Activated CD4-positive, alpha-beta T cell treated with anti-CD3 and anti-CD28 coated beads for 36 hours (primary cell): ENCODE results near the gene TTLL8. TPM values are rescaled to one million over a fixed set of nuclear protein-coding genes. Genes with fewer than 3 reads are reported as not detected.

Experiments used
- ATAC-seq: fragments of 200-7000 bp; cut with Tn5 transposase; one replicate; pipeline ENCODE4 v1.10.0; 2021; ENCODE audit warnings: mild to moderate bottlenecking, moderate library complexity
- CTCF ChIA-PET: fragments of 350-600 bp; sonication (Branson Sonifier 250); formaldehyde crosslinking; loops from one replicate; lab custom pipeline; 2021; ENCODE audit warnings: antibody characterized with exemption; lab: Charles Lee
- POLR2A ChIA-PET: fragments of 350-600 bp; sonication (Branson Sonifier 250); formaldehyde crosslinking; loops from one replicate; lab custom pipeline; 2021; ENCODE audit warnings: antibody characterized with exemption, inconsistent platforms; lab: Charles Lee
- DNase-seq: peaks from one replicate; pipeline ENCODE4 v3.0.0-alpha.2; 2020
- H3K27ac Mint-ChIP-seq: one replicate; pipeline ENCODE4 v1.8.0; 2021; ENCODE audit warnings: mixed read lengths
- H3K27me3 Mint-ChIP-seq: one replicate; pipeline ENCODE4 v1.8.0; 2021; ENCODE audit warnings: mixed read lengths
- H3K36me3 Mint-ChIP-seq: one replicate; pipeline ENCODE4 v1.8.0; 2021; ENCODE audit warnings: low read depth, mixed read lengths
- H3K4me1 Mint-ChIP-seq: one replicate; pipeline ENCODE4 v1.8.0; 2021; ENCODE audit warnings: mixed read lengths
- H3K4me3 Mint-ChIP-seq: one replicate; pipeline ENCODE4 v1.8.0; 2021; ENCODE audit warnings: mild to moderate bottlenecking, moderate library complexity, mixed read lengths
- H3K9me3 Mint-ChIP-seq: one replicate; pipeline ENCODE4 v1.8.0; 2021; ENCODE audit warnings: low read depth, mixed read lengths
- intact Hi-C, 2 experiments: fragments of 100-400 bp; cut with DNase I in 1 of 2; cut with micrococcal nuclease in 1 of 2; formaldehyde crosslinking; loops; one replicate each; pipeline versions ENCODE4 v1.14.2 to v1.15.1; 2022 to 2024; cut with DNase I, micrococcal nuclease
- total RNA-seq, 2 experiments: library from RNA; stranded (reverse); gene quantifications; one replicate each; pipeline ENCODE4 v1.2.3, GENCODE V29; 2021

The TTLL8 gene
- total RNA-seq, 2 experiments from 2014 or later: not detected

DNA sequence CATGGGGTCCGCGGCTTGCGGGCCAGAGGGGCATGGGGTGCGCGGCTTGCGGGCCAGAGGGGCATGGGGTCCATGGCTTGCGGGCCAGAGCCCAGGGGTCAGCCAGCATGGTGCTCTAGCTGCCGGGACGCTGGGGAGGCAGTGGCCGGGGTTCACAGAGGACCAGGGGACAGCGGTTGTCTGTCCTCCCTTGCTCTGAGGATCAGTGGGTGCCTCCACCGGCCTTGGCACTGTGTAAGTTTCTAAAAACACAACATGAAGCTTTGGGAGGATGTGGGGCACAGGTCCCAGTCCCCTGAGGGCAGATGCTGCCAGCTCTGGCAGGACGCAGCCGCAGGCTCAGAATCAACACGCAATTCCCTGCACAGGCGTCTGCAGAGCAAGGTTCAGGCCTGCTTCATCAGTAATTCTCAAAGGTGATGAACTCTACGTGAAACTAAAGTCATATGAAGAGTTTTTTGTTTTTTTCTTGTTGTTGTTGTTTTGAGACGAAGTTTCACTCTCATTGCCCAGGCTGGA lies 24.2 kb upstream of the TTLL8 start:
- POLR2A ChIA-PET: no interaction called here
- Mint-ChIP-seq H3K36me3 (peaks cover 3% of the 10 kb centered on the region), H3K4me1 (peaks cover 12% of the 10 kb centered on the region), H3K4me3 (no peak overlapping the region), H3K27me3 (peaks cover 23% of the 10 kb centered on the region), H3K27ac (no peak overlapping the region), H3K9me3 (peaks cover 8% of the 10 kb centered on the region)
- intact Hi-C loops: no loop called here
- CTCF ChIA-PET: no interaction called here
- DNase-seq (no peak), ATAC-seq (no peak)

DNA sequence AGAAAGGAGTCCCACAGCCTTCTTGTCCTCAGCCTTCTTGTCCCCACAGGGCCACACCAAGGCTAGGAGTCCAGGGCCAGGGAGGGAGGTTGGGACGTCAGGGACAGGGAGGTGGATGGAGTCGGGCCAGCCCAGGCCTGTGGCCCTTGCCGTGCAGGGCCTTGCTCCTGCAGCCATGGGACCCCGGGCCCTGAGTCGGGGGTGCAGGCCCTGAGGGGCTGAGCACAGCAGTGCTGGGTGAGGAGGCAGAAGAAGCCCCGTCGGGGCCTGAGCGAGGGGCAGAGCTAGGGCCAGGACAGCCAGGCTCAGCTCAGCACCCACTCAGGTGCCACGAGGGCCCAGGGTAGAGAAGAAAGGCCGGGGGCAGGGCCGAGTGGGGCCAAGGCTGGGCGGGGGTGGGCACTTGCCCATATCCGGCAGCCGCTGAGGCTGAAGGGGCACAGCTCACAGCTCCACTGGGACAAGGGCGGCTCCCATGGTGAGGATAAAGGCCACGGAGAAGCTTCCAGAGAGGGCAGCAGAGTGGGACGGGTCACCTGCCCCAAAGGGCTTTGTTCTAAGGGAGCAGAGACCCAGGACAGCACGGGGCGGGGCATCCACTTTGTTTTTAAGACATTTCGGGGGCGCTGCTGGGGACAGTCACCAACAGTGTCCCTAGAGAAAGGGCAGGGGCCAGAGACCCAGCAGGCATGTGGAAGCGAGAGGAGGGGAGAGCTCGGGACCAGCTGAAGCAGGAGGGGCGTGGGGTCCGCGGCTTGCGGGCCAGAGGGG lies 23.5 kb upstream of the TTLL8 start:
- Mint-ChIP-seq H3K36me3 (no peaks in the 10 kb centered on the region), H3K4me1 (peaks cover 12% of the 10 kb centered on the region), H3K9me3 (peaks cover 1% of the 10 kb centered on the region), H3K4me3 (no peak overlapping the region), H3K27ac (no peak overlapping the region), H3K27me3 (peaks cover 17% of the 10 kb centered on the region)
- CTCF ChIA-PET: no interaction called here
- ATAC-seq (no peak), DNase-seq (no peak)
- POLR2A ChIA-PET: no interaction called here
- intact Hi-C loops: no loop called here

DNA sequence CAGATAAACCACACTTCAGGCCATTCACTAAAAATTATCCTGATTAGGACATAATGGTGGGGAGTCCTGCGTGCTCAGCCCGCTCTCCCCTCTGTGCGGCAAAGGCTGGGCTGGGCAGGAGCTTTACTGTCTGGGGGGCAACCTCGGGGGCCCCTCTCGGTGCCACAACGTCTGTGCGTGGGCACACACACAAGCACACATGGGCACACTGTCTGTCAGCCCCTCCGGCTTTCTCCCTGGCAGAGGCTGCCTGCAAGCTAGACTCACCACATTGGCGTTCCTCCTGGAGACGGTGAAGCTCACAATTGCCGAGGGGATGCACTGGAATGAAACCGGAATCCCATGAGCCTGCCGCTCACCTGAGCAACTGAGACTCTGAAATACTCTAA lies 22.0 kb upstream of the TTLL8 start:
- CTCF ChIA-PET: interaction anchor here (1.1 to 1.4 kb wide), 2 partner anchors 10 to 11 kb away, joined by 3 to 4 read pairs; partner anchors contain the start of gene MOV10L1

DNA sequence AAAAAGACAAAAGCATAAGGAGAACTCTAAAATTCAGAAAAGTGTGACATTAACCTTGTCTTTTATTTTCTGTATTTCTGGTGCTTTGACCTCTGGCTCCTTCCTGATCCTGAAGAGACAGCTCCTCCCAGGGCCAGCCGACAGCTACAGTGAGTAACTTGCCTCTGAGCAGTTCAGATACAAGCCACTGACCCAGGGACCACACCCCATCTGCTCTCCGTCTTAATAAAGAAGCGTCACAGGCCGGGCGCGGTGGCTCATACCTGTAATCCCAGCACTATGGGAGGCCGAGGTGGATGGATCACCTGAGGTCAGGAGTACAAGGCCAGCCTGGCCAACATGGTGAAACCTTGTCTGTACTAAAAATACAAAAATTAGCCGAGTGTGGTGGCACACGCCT lies 20.7 kb upstream of the TTLL8 start:
- ChIA-PET POLR2A (no interaction called here), CTCF (no interaction called here)
- intact Hi-C loops: no loop called here
- Mint-ChIP-seq H3K36me3 (no peaks in the 10 kb centered on the region), H3K4me3 (no peak overlapping the region), H3K4me1 (no peaks in the 10 kb centered on the region), H3K27me3 (peaks cover 5% of the 10 kb centered on the region), H3K9me3 (no peaks in the 10 kb centered on the region), H3K27ac (no peak overlapping the region)
- ATAC-seq (no peak), DNase-seq (no peak)

More for the DNA sequence above, 22.0 kb upstream of the TTLL8 start:
- Mint-ChIP-seq H3K36me3 (no peaks in the 10 kb centered on the region), H3K27me3 (peaks cover 11% of the 10 kb centered on the region), H3K4me3 (no peak overlapping the region), H3K27ac (no peak overlapping the region), H3K4me1 (peaks cover 5% of the 10 kb centered on the region), H3K9me3 (no peaks in the 10 kb centered on the region)
- DNase-seq (no peak), ATAC-seq (no peak)
- intact Hi-C loops: no loop called here
- POLR2A ChIA-PET: no interaction called here

DNA sequence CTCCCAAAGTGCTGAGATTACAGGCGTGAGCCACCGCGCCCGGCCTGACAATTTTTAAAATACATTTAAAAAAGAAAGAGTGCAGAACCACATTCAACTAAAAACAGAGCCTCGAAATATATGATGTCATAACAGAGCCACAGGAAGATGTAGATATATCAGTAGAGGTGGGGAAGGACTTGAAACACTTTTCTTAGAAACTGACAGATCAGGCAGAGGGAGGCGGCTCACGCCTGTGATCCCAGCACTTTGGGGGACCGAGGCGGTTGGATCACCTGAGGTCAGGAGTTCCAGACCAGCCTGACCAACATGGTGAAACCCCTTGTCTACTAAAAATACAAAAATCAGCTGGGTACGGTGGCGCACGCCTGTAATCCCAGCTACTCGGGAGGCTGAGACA lies 20.1 kb upstream of the TTLL8 start:
- H3K9me3 Mint-ChIP-seq: no peaks in the 10 kb centered on the region
- H3K4me3 Mint-ChIP-seq: no peak overlapping the region
- ChIA-PET POLR2A (no interaction called here), CTCF (no interaction called here)
- intact Hi-C loops: no loop called here
- DNase-seq: no peak
- no peaks in the 10 kb centered on the region for H3K36me3 Mint-ChIP-seq
- no peaks in the 10 kb centered on the region for H3K4me1 Mint-ChIP-seq
- H3K27ac Mint-ChIP-seq: no peak overlapping the region
- peaks cover 5% of the 10 kb centered on the region for H3K27me3 Mint-ChIP-seq
- ATAC-seq: no peak

DNA sequence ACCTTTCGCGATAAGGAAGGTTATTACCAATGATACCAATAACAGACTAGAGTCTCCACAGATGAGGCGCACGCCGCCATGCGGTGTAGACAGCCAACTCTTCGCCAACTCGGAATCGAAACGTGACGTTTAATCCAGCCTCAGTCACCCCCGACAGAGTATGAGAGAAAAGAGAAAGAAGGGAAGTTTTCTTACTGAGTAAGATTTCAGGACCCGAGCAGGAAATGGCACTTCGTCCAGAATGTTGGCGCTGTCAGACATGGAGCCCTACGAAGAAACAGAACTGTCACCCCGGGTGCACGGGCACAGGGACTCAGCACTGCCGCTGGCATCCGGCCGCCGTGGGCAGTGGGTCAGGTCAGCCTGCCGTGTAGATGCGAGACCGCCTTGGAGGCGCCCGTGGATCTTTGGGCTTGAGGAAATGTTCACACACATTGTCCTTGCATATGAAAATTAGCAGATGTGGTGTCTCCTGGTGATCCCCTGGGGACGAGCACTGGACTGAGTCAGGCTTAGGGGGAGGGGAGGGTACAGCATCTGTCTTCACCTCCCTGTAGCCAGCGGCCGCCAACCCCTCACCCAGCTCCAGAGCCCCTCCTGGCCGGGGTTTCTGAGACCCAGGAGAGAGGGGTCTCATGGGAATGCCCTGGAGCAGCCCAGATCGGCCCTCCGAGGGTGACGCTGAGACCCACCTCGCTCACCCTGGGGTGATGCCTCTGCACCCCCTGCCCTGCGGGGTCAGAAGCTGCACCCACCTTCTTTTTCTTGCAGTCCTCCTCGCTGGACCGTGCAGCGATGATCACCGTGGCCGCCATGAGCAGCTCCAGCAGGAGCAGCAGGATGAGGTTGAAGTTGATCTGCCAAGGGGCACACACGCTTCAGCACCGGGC lies 18.8 kb upstream of the TTLL8 start:
- no peaks in the 10 kb centered on the region for H3K27me3 Mint-ChIP-seq
- H3K4me3 Mint-ChIP-seq: no peak overlapping the region
- H3K27ac Mint-ChIP-seq: no peak overlapping the region
- POLR2A ChIA-PET: no interaction called here
- no peaks in the 10 kb centered on the region for H3K4me1 Mint-ChIP-seq
- no peaks in the 10 kb centered on the region for H3K36me3 Mint-ChIP-seq
- no peaks in the 10 kb centered on the region for H3K9me3 Mint-ChIP-seq
- intact Hi-C loops: no loop called here
- CTCF ChIA-PET: interaction anchor here (0.6 kb wide), 2 partner anchors 65 to 539 kb away, joined by 3 to 4 read pairs; no protein-coding TSS in a partner anchor
- DNase-seq (no peak), ATAC-seq (no peak)

DNA sequence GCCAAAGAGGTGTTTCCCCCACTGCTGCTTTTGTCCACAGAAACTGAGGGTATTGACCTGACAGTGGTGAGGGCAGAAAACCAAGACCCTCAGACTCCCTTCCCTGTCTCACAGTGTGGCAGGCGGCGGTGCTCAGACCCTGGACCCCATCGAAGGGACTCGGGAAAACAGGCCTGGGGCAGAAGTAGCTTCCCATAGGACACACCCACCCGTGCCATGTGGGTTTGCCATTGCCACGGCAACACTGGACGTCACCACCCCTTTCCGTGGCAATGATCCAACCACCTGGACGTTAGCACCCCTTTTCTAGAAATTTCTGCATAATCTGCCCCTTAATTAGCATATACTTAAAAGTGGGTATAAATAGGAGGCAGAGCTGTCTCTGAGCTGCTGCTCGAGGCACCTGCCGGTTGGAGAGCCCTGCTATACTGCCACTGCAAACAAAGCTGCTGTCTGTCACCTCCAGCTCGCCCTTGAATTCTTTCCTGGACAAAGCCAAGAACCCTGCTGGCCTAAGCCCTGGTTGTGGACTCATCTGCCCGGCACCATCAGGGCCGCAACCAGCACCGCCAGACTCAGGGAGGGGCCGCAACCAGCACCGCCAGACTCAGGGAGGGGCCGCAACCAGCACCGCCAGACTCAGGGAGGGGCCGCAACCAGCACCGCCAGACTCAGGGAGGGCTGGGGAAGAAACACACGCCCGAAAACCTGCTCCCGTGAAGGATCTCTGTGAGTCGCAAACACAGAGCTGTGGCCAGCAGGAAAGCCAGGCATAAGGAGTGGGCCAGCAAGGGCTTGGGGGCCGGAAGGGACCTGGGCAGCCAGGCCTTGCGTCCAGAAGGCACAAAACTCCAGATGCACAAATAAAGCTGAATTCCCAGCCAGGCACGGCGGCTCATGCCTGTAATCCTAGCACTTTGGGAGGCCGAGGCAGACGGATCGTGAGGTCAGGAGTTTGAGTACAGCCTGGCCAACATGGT lies 16.7 kb upstream of the TTLL8 start:
- Mint-ChIP-seq H3K27me3 (no peaks in the 10 kb centered on the region), H3K36me3 (no peaks in the 10 kb centered on the region), H3K4me1 (no peaks in the 10 kb centered on the region), H3K9me3 (no peaks in the 10 kb centered on the region), H3K4me3 (no peak overlapping the region), H3K27ac (no peak overlapping the region)
- ATAC-seq: no peak
- DNase-seq: no peak
- ChIA-PET CTCF (no interaction called here), POLR2A (no interaction called here)
- intact Hi-C loops: no loop called here

DNA sequence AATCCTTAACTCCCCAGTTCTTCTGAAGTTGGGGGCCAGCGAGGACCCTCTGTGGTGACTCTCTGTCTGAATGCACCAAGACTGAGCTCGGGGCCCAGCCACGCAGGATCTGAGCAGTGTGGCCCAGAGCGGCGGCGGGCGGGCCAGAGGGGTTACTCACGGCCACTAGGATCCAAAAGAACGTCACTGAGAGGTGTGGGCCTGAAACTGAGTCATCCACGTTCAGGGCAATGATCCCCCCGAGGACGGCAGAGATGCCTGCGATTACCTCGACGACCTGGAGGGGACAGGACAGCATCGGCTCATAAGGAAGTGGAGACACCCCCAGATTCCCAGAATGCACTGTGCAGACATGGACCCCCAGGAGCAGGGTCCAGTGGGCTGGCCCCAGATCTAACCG lies 16.0 kb upstream of the TTLL8 start:
- no peaks in the 10 kb centered on the region for H3K4me1 Mint-ChIP-seq
- DNase-seq (no peak), ATAC-seq (no peak)
- H3K4me3 Mint-ChIP-seq: no peak overlapping the region
- POLR2A ChIA-PET: no interaction called here
- H3K27me3 Mint-ChIP-seq: no peaks in the 10 kb centered on the region
- CTCF ChIA-PET: no interaction called here
- H3K27ac Mint-ChIP-seq: no peak overlapping the region
- intact Hi-C loops: no loop called here
- no peaks in the 10 kb centered on the region for H3K9me3 Mint-ChIP-seq
- H3K36me3 Mint-ChIP-seq: no peaks in the 10 kb centered on the region

DNA sequence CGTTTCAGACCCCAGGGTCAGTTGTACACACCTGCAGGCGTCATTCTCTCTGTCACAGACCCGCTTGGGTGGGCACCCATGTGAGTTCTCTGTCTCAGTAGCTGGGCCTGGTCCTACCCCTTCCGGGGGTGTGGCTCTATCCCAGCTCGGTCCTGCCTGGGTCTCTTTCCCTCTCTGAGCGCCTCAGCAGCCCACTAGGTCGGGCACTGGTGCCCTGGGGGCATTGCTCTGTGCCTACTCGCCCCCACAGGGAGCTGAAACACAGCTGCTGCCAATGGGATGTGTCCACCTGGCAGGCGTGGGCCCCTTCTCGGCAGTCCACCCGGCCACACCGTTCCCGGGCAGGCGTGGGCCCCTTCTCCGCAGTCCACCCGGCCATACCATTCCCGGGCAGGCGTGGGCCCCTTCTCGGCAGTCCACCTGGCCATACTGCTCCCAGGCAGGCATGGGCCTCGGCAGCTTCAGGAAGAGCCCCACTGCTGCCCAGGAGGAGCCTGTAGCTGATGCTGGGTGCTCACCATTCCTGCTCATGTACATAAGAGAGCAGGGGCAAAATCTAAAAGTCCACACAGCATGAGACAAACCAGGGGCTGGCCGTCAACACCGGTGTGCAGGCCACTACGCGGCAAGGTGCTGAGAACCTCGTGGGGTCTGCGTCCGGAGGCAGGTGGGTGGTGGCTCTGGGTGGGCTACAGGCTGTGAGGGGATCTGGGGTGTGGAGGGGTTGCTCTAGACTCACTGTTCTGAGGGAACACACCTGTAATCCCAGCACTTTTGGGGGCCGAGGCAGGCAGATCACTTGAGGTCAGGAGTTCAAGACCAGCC lies 14.8 kb upstream of the TTLL8 start:
- ChIA-PET POLR2A (no interaction called here), CTCF (no interaction called here)
- Mint-ChIP-seq H3K9me3 (no peaks in the 10 kb centered on the region), H3K36me3 (no peaks in the 10 kb centered on the region), H3K27me3 (no peaks in the 10 kb centered on the region), H3K4me3 (no peak overlapping the region), H3K27ac (no peak overlapping the region), H3K4me1 (no peaks in the 10 kb centered on the region)
- no peak for ATAC-seq
- intact Hi-C loops: no loop called here
- no peak for DNase-seq

DNA sequence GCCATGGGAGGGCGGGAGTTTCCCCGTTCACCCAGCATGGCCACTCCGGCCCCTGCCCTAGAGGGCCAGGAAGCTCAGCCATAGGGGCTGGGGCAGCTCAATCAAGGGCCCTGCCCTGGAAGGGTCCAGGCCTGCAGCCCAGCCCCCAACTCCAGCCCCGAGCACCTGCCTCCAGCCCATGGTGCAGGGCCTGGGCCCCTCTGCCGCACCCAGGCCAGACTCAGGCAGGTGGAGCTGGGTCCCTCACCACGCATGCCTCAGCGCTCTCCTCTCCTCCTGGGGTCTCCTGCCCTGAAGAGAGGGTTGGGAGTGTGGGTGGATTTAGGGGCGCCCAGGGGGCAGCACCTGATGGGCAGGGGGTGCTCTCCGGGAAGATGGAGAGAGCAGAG lies 14.1 kb upstream of the TTLL8 start:
- H3K27ac Mint-ChIP-seq: no peak overlapping the region
- H3K9me3 Mint-ChIP-seq: no peaks in the 10 kb centered on the region
- H3K27me3 Mint-ChIP-seq: no peaks in the 10 kb centered on the region
- ATAC-seq (no peak), DNase-seq (no peak)
- H3K36me3 Mint-ChIP-seq: no peaks in the 10 kb centered on the region
- ChIA-PET CTCF (no interaction called here), POLR2A (no interaction called here)
- intact Hi-C loops: no loop called here
- H3K4me3 Mint-ChIP-seq: no peak overlapping the region
- H3K4me1 Mint-ChIP-seq: no peaks in the 10 kb centered on the region
